Brain microvascular endothelial cell (primary cell): ENCODE results near the gene ADAMTS2.

ENCODE experiments used
- DNase-seq: peaks from one replicate; pipeline ENCODE4 v3.0.0-alpha.2; 2020
- H3K27ac ChIP-seq: fragments of 250-450 bp; sonication (Bioruptor Pico); 2 replicates; pipeline ENCODE4 v1.5.1; 2020; ENCODE audit warnings: mild to moderate bottlenecking, moderate library complexity
- H3K27me3 ChIP-seq: fragments of 250-450 bp; sonication (Bioruptor Pico); replicated peaks from 2 replicates; pipeline ENCODE4 v1.5.1; 2020; ENCODE audit warnings: mild to moderate bottlenecking
- H3K36me3 ChIP-seq: fragments of 250-450 bp; sonication (Bioruptor Pico); replicated peaks from 2 replicates; pipeline ENCODE4 v1.5.1; 2020; ENCODE audit warnings: mild to moderate bottlenecking
- H3K4me3 ChIP-seq: 2 replicates; pipeline ENCODE4 v1.5.1; 2011; ENCODE audit warnings: low read depth, mild to moderate bottlenecking, control low read depth, low read length, moderate library complexity
- in situ Hi-C: cut with HindIII; loops from 2 replicates; pipeline ENCODE4 v1.10.0; 2017; ENCODE audit warnings: low sequenced_read_pairs, low pct_ligation_motif_present
- TF ChIP-seq, protein P1 (sequence below): IDR thresholded peaks from 2 replicates; pipeline ENCODE4 v1.5.1; 2011; ENCODE audit warnings: low read depth, mild to moderate bottlenecking, moderate library complexity, low read length, control low read depth, inconsistent platforms; ENCODE audit errors: missing control alignments

Gene ADAMTS2

DNA sequence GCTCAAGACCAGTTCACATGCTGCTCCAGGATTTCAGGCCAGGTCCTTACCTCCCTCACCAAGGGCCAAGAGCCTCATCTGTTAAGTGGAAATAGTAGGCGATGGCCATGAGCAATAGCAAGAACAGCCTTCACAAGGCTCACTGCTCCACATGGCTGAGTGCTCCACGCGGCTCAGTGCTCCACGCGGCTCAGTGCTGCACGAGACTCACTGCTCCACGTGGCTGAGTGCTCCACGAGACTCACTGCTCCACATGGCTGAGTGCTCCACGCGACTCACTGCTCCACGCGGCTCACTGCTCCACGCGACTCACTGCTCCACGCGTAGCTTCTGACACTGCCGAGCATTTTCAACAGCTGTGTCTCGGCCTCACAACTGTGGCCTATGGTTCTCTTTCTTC, 36.4 kb upstream of the ADAMTS2 start:
- Histone ChIP-seq H3K36me3 (no peaks in the 10 kb centered on the region), H3K27me3 (no peaks in the 10 kb centered on the region), H3K4me3 (no peak overlapping the region), H3K27ac (no peak overlapping the region)
- TF ChIP-seq, protein P1, sequence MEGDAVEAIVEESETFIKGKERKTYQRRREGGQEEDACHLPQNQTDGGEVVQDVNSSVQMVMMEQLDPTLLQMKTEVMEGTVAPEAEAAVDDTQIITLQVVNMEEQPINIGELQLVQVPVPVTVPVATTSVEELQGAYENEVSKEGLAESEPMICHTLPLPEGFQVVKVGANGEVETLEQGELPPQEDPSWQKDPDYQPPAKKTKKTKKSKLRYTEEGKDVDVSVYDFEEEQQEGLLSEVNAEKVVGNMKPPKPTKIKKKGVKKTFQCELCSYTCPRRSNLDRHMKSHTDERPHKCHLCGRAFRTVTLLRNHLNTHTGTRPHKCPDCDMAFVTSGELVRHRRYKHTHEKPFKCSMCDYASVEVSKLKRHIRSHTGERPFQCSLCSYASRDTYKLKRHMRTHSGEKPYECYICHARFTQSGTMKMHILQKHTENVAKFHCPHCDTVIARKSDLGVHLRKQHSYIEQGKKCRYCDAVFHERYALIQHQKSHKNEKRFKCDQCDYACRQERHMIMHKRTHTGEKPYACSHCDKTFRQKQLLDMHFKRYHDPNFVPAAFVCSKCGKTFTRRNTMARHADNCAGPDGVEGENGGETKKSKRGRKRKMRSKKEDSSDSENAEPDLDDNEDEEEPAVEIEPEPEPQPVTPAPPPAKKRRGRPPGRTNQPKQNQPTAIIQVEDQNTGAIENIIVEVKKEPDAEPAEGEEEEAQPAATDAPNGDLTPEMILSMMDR, result no peak
- DNase-seq, result no peak
- in situ Hi-C loops, result no loop called here

DNA sequence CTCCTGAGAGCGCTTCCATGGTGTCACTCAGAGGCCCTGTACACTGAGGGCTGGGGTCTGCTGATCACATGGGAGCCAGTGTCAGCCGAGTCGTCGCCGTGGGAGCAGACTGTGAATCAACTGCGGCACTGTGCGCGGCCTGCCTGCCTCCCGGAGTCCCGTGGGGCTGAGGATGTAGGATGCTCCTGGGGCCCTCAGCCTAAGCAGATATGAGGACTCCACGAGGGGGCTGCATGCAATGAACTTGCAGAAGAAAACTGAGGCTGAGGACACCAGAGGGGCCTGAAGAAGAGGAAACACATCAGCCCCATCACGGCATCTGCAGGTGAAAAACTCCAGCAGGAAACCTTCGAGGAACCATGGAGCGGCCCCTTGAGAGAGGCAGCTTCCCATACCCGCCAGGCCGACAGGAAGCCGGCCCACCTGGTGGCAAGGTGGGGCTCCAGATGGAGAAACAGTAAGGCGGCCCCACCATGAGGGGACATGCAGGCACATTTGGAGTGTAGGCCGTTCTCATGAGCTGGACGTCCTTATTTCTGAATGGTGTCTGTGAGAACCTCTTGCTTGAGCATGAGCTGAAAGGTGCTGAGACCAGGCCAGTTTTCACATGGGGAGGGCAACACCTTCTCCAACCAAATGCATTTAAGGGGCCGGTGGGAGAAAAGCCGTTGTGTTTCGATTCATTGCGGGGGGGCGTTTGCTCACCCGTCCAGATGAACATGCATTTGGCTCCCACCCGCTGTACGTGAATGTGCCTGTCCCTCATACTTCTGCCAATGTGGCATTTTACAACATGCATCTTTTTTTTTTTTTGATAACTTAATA, 35.2 kb upstream of the ADAMTS2 start:
- no peaks in the 10 kb centered on the region for H3K27me3 ChIP-seq
- no peak overlapping the region for H3K4me3 ChIP-seq
- no peak overlapping the region for H3K27ac ChIP-seq
- no peaks in the 10 kb centered on the region for H3K36me3 ChIP-seq
- in situ Hi-C loops, result no loop called here
- TF ChIP-seq, protein P1, result no peak
- no peak for DNase-seq

DNA sequence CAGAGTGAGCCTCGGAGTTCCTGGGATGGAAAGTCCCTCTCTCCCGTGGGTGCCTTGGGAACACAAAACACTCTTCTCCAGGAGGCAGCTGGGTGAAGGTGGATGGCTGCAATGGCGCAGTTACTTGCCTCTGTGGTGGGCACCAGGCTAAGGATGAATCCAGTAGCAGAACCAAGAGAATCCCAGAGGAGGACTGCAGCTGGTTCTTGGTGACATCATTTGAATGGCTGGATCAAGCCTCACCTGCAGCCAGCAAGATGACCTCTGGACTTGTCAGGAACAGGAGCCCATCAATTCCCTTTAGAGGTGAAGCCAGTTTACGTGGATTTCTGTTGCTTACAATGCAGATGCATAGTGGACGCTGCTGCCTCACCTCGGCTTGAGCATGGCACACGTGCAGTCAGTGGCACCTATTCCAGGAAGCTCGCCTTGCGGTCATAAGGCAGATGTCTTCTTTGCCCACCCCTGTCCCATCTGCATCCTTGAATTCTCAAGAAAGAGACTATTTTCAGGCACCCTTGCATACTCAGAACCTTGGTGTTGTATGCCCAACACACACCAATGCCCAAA, 34.1 kb upstream of the ADAMTS2 start:
- TF ChIP-seq, protein P1, result no peak
- H3K27me3 ChIP-seq, result no peaks in the 10 kb centered on the region
- H3K36me3 ChIP-seq, result no peaks in the 10 kb centered on the region
- no peak overlapping the region for H3K4me3 ChIP-seq
- H3K27ac ChIP-seq, result peak overlapping the region; percentile 84
- in situ Hi-C loops, result no loop called here
- no peak for DNase-seq

DNA sequence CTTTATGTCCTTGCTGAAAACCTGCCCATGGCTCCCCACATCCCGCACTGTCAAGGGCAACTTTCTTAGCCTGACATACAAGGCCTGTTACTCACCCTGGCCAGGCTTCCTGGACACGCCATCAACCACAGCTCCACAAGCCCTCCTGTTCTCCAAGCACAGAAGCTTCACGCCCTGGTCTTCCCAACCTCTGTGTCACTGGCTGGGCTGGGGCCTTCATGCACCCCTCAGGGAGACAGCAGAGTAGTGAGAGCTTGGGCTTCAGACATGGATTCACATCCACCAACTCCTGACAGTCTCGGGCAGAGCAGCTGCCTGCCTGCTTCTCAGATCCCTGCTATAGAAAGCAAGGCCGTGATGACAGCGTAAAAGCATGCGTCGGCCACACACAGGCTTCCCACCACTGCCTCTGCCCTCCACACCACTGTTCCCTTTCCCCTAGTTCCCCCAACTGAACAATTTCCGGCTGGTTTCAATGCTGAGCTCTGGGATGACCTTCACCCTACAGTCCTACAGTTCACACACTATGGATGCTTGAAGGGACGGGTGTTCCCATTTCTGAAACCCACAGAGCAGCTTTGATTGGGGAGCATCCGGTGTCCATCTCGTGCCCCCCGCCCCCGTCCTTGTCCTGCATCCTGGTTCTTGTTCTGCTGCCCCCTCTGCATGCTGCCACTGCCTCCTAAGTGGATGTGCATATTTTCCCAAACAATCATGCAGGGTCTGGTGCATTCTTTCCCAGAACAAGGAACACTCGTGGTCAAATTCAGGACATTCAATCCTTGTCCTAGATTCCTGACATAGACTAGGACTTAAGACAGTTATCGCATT, 33.4 kb upstream of the ADAMTS2 start:
- H3K36me3 ChIP-seq, result no peaks in the 10 kb centered on the region
- in situ Hi-C loops, result no loop called here
- TF ChIP-seq, protein P1, result no peak
- DNase-seq, result peak; percentile 79
- H3K4me3 ChIP-seq, result no peak overlapping the region
- peak overlapping the region; percentile 84 for H3K27ac ChIP-seq
- H3K27me3 ChIP-seq, result no peaks in the 10 kb centered on the region

DNA sequence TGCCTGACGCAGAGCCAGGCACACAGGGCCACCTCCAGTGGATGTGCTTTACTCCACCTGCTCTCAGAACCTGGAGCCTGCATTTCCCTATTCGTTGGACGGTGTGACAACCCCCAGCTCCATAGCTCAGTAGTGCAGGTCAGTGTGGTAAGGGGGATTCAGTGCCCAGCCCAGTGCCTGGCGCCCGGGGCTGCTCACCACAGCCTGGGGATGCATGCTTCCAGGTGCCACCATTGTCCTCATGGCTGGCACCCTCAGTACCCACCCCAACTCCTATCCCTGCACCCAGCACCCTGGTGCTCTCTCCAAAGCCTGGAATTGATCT, 32.8 kb upstream of the ADAMTS2 start:
- TF ChIP-seq, protein P1, result no peak
- no peaks in the 10 kb centered on the region for H3K27me3 ChIP-seq
- H3K27ac ChIP-seq, result peak overlapping the region; percentile 84

More for the DNA sequence above, 32.8 kb upstream of the ADAMTS2 start:
- in situ Hi-C loops, result no loop called here
- Histone ChIP-seq H3K36me3 (no peaks in the 10 kb centered on the region), H3K4me3 (no peak overlapping the region)
- DNase-seq, result no peak
